Mesothelial cell of epicardium (in vitro differentiated cells): Measurements from ENCODE around the gene NANOS3. TPM values are rescaled to one million over a fixed set of nuclear protein-coding genes. Genes with fewer than 3 reads are reported as not detected.

ENCODE experiments used
- DNase-seq, 2 experiments: peaks; one replicate each; pipeline ENCODE4 v3.0.0; 2021; ENCODE audit warnings: low spot score in 2 of 2; ENCODE audit not compliant: unreplicated experiment in 2 of 2
- H3K27ac Mint-ChIP-seq: 2 replicates; pipeline ENCODE4 v1.8.0; 2021; ENCODE audit warnings: mixed read lengths
- H3K27me3 Mint-ChIP-seq: 2 replicates; pipeline ENCODE4 v1.8.0; 2021; ENCODE audit warnings: low read depth, mixed read lengths
- H3K36me3 Mint-ChIP-seq: 2 replicates; pipeline ENCODE4 v1.8.0; 2021; ENCODE audit warnings: mixed read lengths
- H3K4me1 Mint-ChIP-seq: 2 replicates; pipeline ENCODE4 v1.8.0; 2021; ENCODE audit warnings: mixed read lengths
- H3K4me3 Mint-ChIP-seq: 2 replicates; pipeline ENCODE4 v1.8.0; 2021; ENCODE audit warnings: mild to moderate bottlenecking, moderate library complexity, mixed read lengths
- H3K9me3 Mint-ChIP-seq: 2 replicates; pipeline ENCODE4 v1.8.0; 2021; ENCODE audit warnings: mixed read lengths
- CTCF ChIP-seq: fragments of 200-600 bp; sonication (generic); IDR thresholded peaks from one replicate; pipeline ENCODE4 v1.5.0; 2021; ENCODE audit warnings: antibody characterized with exemption; ENCODE audit not compliant: unreplicated experiment
- microRNA-seq: library from miRNA; unstranded; fragments of <30 nt; microRNA quantifications from one replicate; pipeline ENCODE4 v1.2.0, GENCODE V29; 2021; ENCODE audit warnings: inconsistent platforms, mixed read lengths
- total RNA-seq: library from RNA; stranded (reverse); gene quantifications from 3 replicates; pipeline ENCODE4 v1.2.1, GENCODE V29; 2021

NANOS3 gene
- total RNA-seq, 1 donor from 2014 or later = 8.2 TPM

- Mint-ChIP-seq H3K9me3 (no peaks in the 10 kb centered on the region), H3K27ac (no peak overlapping the region), H3K27me3 (no peaks in the 10 kb centered on the region), H3K4me3 (no peak overlapping the region), H3K4me1 (no peaks in the 10 kb centered on the region), H3K36me3 (peaks cover 50% of the 10 kb centered on the region)
- TF ChIP-seq CTCF = no peak
- no peak for DNase-seq
These were observed 49.1 kb downstream of the NANOS3 start for GRCh38 chr19:13926010-13926409.

GRCh38 chr19:13926715-13927114 lies 49.8 kb downstream of the NANOS3 start:
- no peaks in the 10 kb centered on the region for H3K9me3 Mint-ChIP-seq
- peaks cover 42% of the 10 kb centered on the region for H3K36me3 Mint-ChIP-seq
- TF ChIP-seq CTCF = no peak
- H3K4me1 Mint-ChIP-seq = no peaks in the 10 kb centered on the region
- H3K27ac Mint-ChIP-seq = no peak overlapping the region
- no peak for DNase-seq
- H3K27me3 Mint-ChIP-seq = no peaks in the 10 kb centered on the region
- H3K4me3 Mint-ChIP-seq = no peak overlapping the region

- no peak for TF ChIP-seq CTCF
- Mint-ChIP-seq H3K9me3 (no peaks in the 10 kb centered on the region), H3K4me1 (no peaks in the 10 kb centered on the region), H3K36me3 (peaks cover 26% of the 10 kb centered on the region), H3K27ac (no peak overlapping the region), H3K4me3 (no peak overlapping the region), H3K27me3 (peaks cover under 1% of the 10 kb centered on the region)
- no peak for DNase-seq
These were observed 52.4 kb downstream of the NANOS3 start for GRCh38 chr19:13929340-13929739.

GRCh38 chr19:13929956-13930355 lies 53.0 kb downstream of the NANOS3 start:
- DNase-seq = no peak
- H3K4me1 Mint-ChIP-seq = no peaks in the 10 kb centered on the region
- H3K27me3 Mint-ChIP-seq = peaks cover 1% of the 10 kb centered on the region
- H3K36me3 Mint-ChIP-seq = peaks cover 23% of the 10 kb centered on the region
- TF ChIP-seq CTCF = no peak
- H3K4me3 Mint-ChIP-seq = no peak overlapping the region
- H3K27ac Mint-ChIP-seq = no peak overlapping the region
- H3K9me3 Mint-ChIP-seq = no peaks in the 10 kb centered on the region

Small RNA genes within 50 kb of the gene (microRNA-seq; reads per million reads assigned to microRNA genes)
- gene MIR181C = 3,539 reads per million, percentile 88 among the genes with 10 or more reads in this experiment
- gene MIR181D = 1,415 reads per million, percentile 83 among the genes with 10 or more reads in this experiment

Other genes starting within 250 kb of the NANOS3 start
- 27.6 to 29.0 TPM (median 28.7 TPM) in 3 replicates for gene MRI1, start 112.6 kb upstream of the NANOS3 start, total RNA-seq
- gene C19orf53, start 102.7 kb upstream of the NANOS3 start, total RNA-seq = 68.9 to 79.1 TPM (median 74.9 TPM) in 3 replicates
- 21.5 to 23.6 TPM (median 22.7 TPM) in 3 replicates for gene ZSWIM4, start 81.7 kb upstream of the NANOS3 start, total RNA-seq
- 6.3 to 7.2 TPM (median 7.0 TPM) in 3 replicates for gene BRME1, start 29.0 kb downstream of the NANOS3 start, total RNA-seq
- 59.2 to 66.0 TPM (median 62.8 TPM) in 3 replicates for gene CC2D1A, start 29.1 kb downstream of the NANOS3 start, total RNA-seq
- gene PODNL1, start 61.3 kb downstream of the NANOS3 start, total RNA-seq = 0.20 to 1.0 TPM (median 0.75 TPM) in 3 replicates
- gene DCAF15, start 75.4 kb downstream of the NANOS3 start, total RNA-seq = 54.4 to 56.6 TPM (median 55.7 TPM) in 3 replicates
- 20.6 to 21.6 TPM (median 21.2 TPM) in 3 replicates for gene RFX1, start 129.2 kb downstream of the NANOS3 start, total RNA-seq
- gene RLN3, start 151.0 kb downstream of the NANOS3 start, total RNA-seq = not detected in 3 replicates
- gene IL27RA, start 154.6 kb downstream of the NANOS3 start, total RNA-seq = 6.2 to 6.6 TPM (median 6.5 TPM) in 3 replicates
- 2.0 to 2.4 TPM (median 2.3 TPM) in 3 replicates for gene PALM3, start 184.9 kb downstream of the NANOS3 start, total RNA-seq
- gene MISP3, start 195.7 kb downstream of the NANOS3 start, total RNA-seq = 0.81 to 1.3 TPM (median 0.98 TPM) in 3 replicates
- gene C19orf67, start 208.6 kb downstream of the NANOS3 start, total RNA-seq = 0.45 to 0.90 TPM (median 0.58 TPM) in 3 replicates
- gene SAMD1, start 213.6 kb downstream of the NANOS3 start, total RNA-seq = 67.8 to 74.2 TPM (median 74.0 TPM) in 3 replicates
- gene PRKACA, start 240.6 kb downstream of the NANOS3 start, total RNA-seq = 80.9 to 87.7 TPM (median 82.9 TPM) in 3 replicates